GM12878 (cell line): Measurements from ENCODE around the gene PSMG3. TPM values are rescaled to one million over a fixed set of nuclear protein-coding genes. Genes with fewer than 3 reads are reported as not detected.

Experiments used
- ATAC-seq: fragments of 200-7000 bp; cut with Tn5 transposase; 3 replicates; pipeline ENCODE4 v1.9.1; 2020; ENCODE audit warnings: mild to moderate bottlenecking, moderate library complexity
- BruUV-seq: library from RNA; stranded (reverse); fragments of 400-500 nt; replicated peaks from 2 replicates; lab custom pipeline; 2021; lab: Mats Ljungman, UMichigan
- CTCF ChIA-PET: fragments of 300-600 bp; sonication (Branson Sonifier 250); formaldehyde crosslinking; extraction: SDS; loops from one replicate; lab custom pipeline; 2021; ENCODE audit warnings: inconsistent platforms; lab: Yijun Ruan, JAX
- POLR2A ChIA-PET: fragments of 350-600 bp; formaldehyde crosslinking; extraction: SDS; loops from one replicate; lab custom pipeline; 2021; ENCODE audit warnings: inconsistent platforms; lab: Charles Lee
- RAD21 ChIA-PET: fragments of 300-600 bp; sonication (Branson Sonifier 250); formaldehyde crosslinking; loops from one replicate; lab custom pipeline; 2023; ENCODE audit warnings: antibody characterized with exemption; ENCODE audit not compliant: unreplicated experiment; lab: Charles Lee
- SMC1A ChIA-PET: fragments of 300-600 bp; sonication (Branson Sonifier 250); formaldehyde crosslinking; loops from one replicate; lab custom pipeline; 2023; ENCODE audit not compliant: unreplicated experiment, uncharacterized antibody; lab: Charles Lee
- DNase-seq: peaks from one replicate; pipeline ENCODE4 v3.0.0-alpha.2; 2011; ENCODE audit warnings: low read depth, low spot score
- FAIRE-seq: peaks from 3 replicates; lab custom pipeline; 2011; peaks lifted over from hg19 to GRCh38; lab: Jason Lieb, UNC
- H2AFZ ChIP-seq: 2 replicates; pipeline ENCODE4 v1.6.0; 2011; ENCODE audit warnings: low read depth, low read length, control low read depth; ENCODE audit not compliant: control insufficient read depth
- H3K27ac ChIP-seq: 2 replicates; pipeline ENCODE4 v1.5.1; 2011; ENCODE audit warnings: control low read depth; ENCODE audit not compliant: control insufficient read depth, insufficient read depth
- H3K27me3 ChIP-seq, 2 experiments: replicated peaks in 1 of 2; 2 replicates each; pipeline versions ENCODE4 v1.6.0 to v1.6.1; 2011; ENCODE audit warnings: low read length in 1 of 2; ENCODE audit not compliant: control insufficient read depth in 2 of 2, insufficient read depth in 2 of 2
- H3K36me3 ChIP-seq, 2 experiments: 2 replicates each; pipeline ENCODE4 v1.5.1; 2011; ENCODE audit warnings: low read length in 1 of 2; ENCODE audit not compliant: control insufficient read depth in 2 of 2, insufficient read depth in 2 of 2
- H3K4me1 ChIP-seq: 2 replicates; pipeline ENCODE4 v1.6.1; 2011; ENCODE audit warnings: mild to moderate bottlenecking, low read length, moderate library complexity, mixed read lengths; ENCODE audit not compliant: control insufficient read depth, insufficient read depth
- H3K4me2 ChIP-seq: 2 replicates; pipeline ENCODE4 v1.6.0; 2011; ENCODE audit warnings: control low read depth; ENCODE audit not compliant: control insufficient read depth, insufficient read depth
- H3K4me3 ChIP-seq: fragments of 200-600 bp; sonication (generic); 2 replicates; pipeline ENCODE4 v1.5.1; 2016
- H3K79me2 ChIP-seq: 2 replicates; pipeline ENCODE4 v1.6.0; 2011; ENCODE audit warnings: low read length; ENCODE audit not compliant: control insufficient read depth, insufficient read depth
- H3K9ac ChIP-seq: 2 replicates; pipeline ENCODE4 v1.8.0; 2011; ENCODE audit warnings: low read length, control low read depth, mixed read lengths; ENCODE audit not compliant: control insufficient read depth, insufficient read depth
- H3K9me3 ChIP-seq: replicated peaks from 3 replicates; pipeline ENCODE4 v1.5.1; 2011; ENCODE audit warnings: mild to moderate bottlenecking, low read length; ENCODE audit not compliant: control insufficient read depth, insufficient read depth
- H4K20me1 ChIP-seq: 2 replicates; pipeline ENCODE4 v1.6.0; 2011; ENCODE audit not compliant: control insufficient read depth, insufficient read depth
- CTCF ChIP-seq, 3 experiments: IDR thresholded peaks in 2 of 3; conservative IDR thresholded peaks in 1 of 3; 2 replicates each; pipeline ENCODE4 v1.5.1; 2011; ENCODE audit warnings: low read depth in 3 of 3, low read length in 3 of 3, mild to moderate bottlenecking in 3 of 3, control low read depth in 2 of 3, moderate library complexity in 2 of 3, inconsistent platforms in 1 of 3, mixed read lengths in 1 of 3; ENCODE audit not compliant: control insufficient read depth in 2 of 3, insufficient read depth in 1 of 3; ENCODE audit errors: extremely low read depth in 1 of 3
- MLLT1 ChIP-seq: fragments of 450-650 bp; IDR thresholded peaks from 2 replicates; pipeline ENCODE4 v1.6.1; 2016; ENCODE audit warnings: mild to moderate bottlenecking
- MYB ChIP-seq: fragments of 150-350 bp; IDR thresholded peaks from 2 replicates; pipeline ENCODE4 v1.6.1; 2014; ENCODE audit warnings: mild to moderate bottlenecking, low read depth, low read length, borderline replicate concordance
- POLR2A ChIP-seq: IDR thresholded peaks from 2 replicates; pipeline ENCODE4 v1.6.1; 2011; ENCODE audit warnings: low read depth, mild to moderate bottlenecking, low read length
- STAT3 ChIP-seq: IDR thresholded peaks from 2 replicates; pipeline ENCODE4 v1.6.1; 2011; ENCODE audit warnings: low read depth, low read length, improper control_type of control experiment
- SUZ12 ChIP-seq: fragments of 200-600 bp; sonication (generic); IDR thresholded peaks from one replicate; pipeline ENCODE4 v1.6.1; 2018; ENCODE audit warnings: antibody characterized with exemption, mild to moderate bottlenecking; ENCODE audit not compliant: unreplicated experiment
- TARDBP ChIP-seq: IDR thresholded peaks from 2 replicates; pipeline ENCODE4 v1.6.1; 2016; ENCODE audit warnings: borderline replicate concordance
- WGBS: methylation state at CpG from one replicate; pipeline ENCODE4 v1.1.6; 2016; ENCODE audit warnings: low lambda C conversion rate; ENCODE audit not compliant: insufficient replicate concordance, insufficient coverage; ENCODE audit errors: missing lambda C conversion rate; 5-methylcytosine and 5-hydroxymethylcytosine counted together
- in situ Hi-C: fragments of 300-500 bp; cut with MboI; formaldehyde crosslinking; loops from 9 replicates; pipeline ENCODE4 v1.14.3; 2018; ENCODE audit warnings: mixed read lengths
- intact Hi-C: fragments of 100-400 bp; cut with micrococcal nuclease; formaldehyde crosslinking; loops from one replicate; pipeline ENCODE4 v1.14.2; 2022; ENCODE audit not compliant: unreplicated experiment
- polyA plus RNA-seq, 11 experiments: library from polyadenylated mRNA; depleted of rRNA in 4 of 11; unstranded in 6 of 11; stranded (reverse) in 5 of 11; fragments of >200 nt; fragmentation: Nextera tagmentation in 4 of 11; fragmentation: Illumina TruSeq in 1 of 11; extraction: Ambion mirVana in 4 of 11; extraction: Trizol in 1 of 11; gene quantifications; 1 replicate in 1 of 11; 2 replicates in 10 of 11; pipeline versions ENCODE4 v1.2.1 to v1.2.3, GENCODE V29; 2011 to 2016; ENCODE audit warnings: inconsistent platforms in 2 of 11, missing spikeins in 2 of 11, low read depth in 1 of 11
- total RNA-seq, 4 experiments: library from RNA; depleted of rRNA in 3 of 4; stranded (reverse); fragments of >200 nt in 3 of 4; fragmentation: Illumina TruSeq in 1 of 4; extraction: Trizol in 1 of 4; gene quantifications; 2 replicates each; pipeline versions ENCODE4 v1.2.1 to v1.2.3, GENCODE V29; 2013 to 2021
- TF ChIP-seq, protein P1 (sequence below): IDR thresholded peaks from 2 replicates; pipeline ENCODE4 v1.6.1; 2012; ENCODE audit warnings: low read depth, low read length, improper control_type of control experiment
- TF ChIP-seq, protein P2 (sequence below): fragments of 450-650 bp; conservative IDR thresholded peaks from 2 replicates; pipeline ENCODE4 v1.6.1; 2017; ENCODE audit warnings: mild to moderate bottlenecking, moderate library complexity
- TF ChIP-seq, protein P3 (sequence below): fragments of 450-650 bp; IDR thresholded peaks from 2 replicates; pipeline ENCODE4 v1.6.1; 2017; ENCODE audit warnings: borderline replicate concordance
- TF ChIP-seq, protein P4 (sequence below): fragments of 450-650 bp; IDR thresholded peaks from 2 replicates; pipeline ENCODE4 v1.6.1; 2018; ENCODE audit warnings: mild to moderate bottlenecking, low read depth, moderate library complexity; ENCODE audit not compliant: partially characterized antibody

The PSMG3 gene
- total and polyA plus RNA-seq, 10 of the 15 experiments (the other 5 are each of a cell fraction or from before 2014, with no cell fraction given): 23.9 to 115 (median 60.6) TPM

- SMC1A ChIA-PET: no interaction called here
- FAIRE-seq: no peak
- ATAC-seq: no peak
- WGBS: 78% methylated on average over 28 of the region's 34 CpGs
- DNase-seq: no peak
- no peak overlapping the region for H3K9ac ChIP-seq
- BruUV-seq: no TSS peak
- CTCF ChIA-PET: interaction anchor here (0.6 kb wide), 1 partner anchor 132 kb away, joined by 3 read pairs; no protein-coding TSS in a partner anchor
- H3K4me1 ChIP-seq: no peaks in the 10 kb centered on the region
- H3K36me3 ChIP-seq: no peaks in the 10 kb centered on the region
- H3K79me2 ChIP-seq: no peaks in the 10 kb centered on the region
- TF ChIP-seq, protein P1, sequence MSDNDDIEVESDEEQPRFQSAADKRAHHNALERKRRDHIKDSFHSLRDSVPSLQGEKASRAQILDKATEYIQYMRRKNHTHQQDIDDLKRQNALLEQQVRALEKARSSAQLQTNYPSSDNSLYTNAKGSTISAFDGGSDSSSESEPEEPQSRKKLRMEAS: no peak
- TF ChIP-seq, protein P2, sequence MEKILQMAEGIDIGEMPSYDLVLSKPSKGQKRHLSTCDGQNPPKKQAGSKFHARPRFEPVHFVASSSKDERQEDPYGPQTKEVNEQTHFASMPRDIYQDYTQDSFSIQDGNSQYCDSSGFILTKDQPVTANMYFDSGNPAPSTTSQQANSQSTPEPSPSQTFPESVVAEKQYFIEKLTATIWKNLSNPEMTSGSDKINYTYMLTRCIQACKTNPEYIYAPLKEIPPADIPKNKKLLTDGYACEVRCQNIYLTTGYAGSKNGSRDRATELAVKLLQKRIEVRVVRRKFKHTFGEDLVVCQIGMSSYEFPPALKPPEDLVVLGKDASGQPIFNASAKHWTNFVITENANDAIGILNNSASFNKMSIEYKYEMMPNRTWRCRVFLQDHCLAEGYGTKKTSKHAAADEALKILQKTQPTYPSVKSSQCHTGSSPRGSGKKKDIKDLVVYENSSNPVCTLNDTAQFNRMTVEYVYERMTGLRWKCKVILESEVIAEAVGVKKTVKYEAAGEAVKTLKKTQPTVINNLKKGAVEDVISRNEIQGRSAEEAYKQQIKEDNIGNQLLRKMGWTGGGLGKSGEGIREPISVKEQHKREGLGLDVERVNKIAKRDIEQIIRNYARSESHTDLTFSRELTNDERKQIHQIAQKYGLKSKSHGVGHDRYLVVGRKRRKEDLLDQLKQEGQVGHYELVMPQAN: no peak
- no peak for TF ChIP-seq MLLT1
- TF ChIP-seq, protein P3, sequence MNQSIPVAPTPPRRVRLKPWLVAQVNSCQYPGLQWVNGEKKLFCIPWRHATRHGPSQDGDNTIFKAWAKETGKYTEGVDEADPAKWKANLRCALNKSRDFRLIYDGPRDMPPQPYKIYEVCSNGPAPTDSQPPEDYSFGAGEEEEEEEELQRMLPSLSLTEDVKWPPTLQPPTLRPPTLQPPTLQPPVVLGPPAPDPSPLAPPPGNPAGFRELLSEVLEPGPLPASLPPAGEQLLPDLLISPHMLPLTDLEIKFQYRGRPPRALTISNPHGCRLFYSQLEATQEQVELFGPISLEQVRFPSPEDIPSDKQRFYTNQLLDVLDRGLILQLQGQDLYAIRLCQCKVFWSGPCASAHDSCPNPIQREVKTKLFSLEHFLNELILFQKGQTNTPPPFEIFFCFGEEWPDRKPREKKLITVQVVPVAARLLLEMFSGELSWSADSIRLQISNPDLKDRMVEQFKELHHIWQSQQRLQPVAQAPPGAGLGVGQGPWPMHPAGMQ: no peak
- no peak for TF ChIP-seq SUZ12
- TF ChIP-seq POLR2A: no peak
- TF ChIP-seq TARDBP: no peak
- no peak for TF ChIP-seq MYB
- no peak for TF ChIP-seq STAT3
- no peak for TF ChIP-seq CTCF (IDR thresholded peaks at IDR 0.05 in 2 of 3, conservative IDR thresholded peaks at IDR 0.05 in 1 of 3; ENCODE audit: control insufficient read depth in 2 of 3, extremely low read depth in 1 of 3, insufficient read depth in 1 of 3, low read depth in 3 of 3, low read length in 3 of 3)
- TF ChIP-seq, protein P4, sequence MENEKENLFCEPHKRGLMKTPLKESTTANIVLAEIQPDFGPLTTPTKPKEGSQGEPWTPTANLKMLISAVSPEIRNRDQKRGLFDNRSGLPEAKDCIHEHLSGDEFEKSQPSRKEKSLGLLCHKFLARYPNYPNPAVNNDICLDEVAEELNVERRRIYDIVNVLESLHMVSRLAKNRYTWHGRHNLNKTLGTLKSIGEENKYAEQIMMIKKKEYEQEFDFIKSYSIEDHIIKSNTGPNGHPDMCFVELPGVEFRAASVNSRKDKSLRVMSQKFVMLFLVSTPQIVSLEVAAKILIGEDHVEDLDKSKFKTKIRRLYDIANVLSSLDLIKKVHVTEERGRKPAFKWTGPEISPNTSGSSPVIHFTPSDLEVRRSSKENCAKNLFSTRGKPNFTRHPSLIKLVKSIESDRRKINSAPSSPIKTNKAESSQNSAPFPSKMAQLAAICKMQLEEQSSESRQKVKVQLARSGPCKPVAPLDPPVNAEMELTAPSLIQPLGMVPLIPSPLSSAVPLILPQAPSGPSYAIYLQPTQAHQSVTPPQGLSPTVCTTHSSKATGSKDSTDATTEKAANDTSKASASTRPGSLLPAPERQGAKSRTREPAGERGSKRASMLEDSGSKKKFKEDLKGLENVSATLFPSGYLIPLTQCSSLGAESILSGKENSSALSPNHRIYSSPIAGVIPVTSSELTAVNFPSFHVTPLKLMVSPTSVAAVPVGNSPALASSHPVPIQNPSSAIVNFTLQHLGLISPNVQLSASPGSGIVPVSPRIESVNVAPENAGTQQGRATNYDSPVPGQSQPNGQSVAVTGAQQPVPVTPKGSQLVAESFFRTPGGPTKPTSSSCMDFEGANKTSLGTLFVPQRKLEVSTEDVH: no peak
- TF ChIP-seq, all 136 proteins: peak for 0
- Histone ChIP-seq H4K20me1 (no peaks in the 10 kb centered on the region), H3K27ac (no peak overlapping the region), H3K4me3 (no peak overlapping the region), H3K4me2 (no peak overlapping the region), H3K27me3 (no peaks in the 10 kb centered on the region; a peak in 1 of 4 replicates), H3K9me3 (peaks cover 2% of the 10 kb centered on the region; the same call in 1 of the 3 replicates), H2AFZ (no peak overlapping the region)
- POLR2A ChIA-PET: no interaction called here
- in situ Hi-C loops: no loop called here
- intact Hi-C loops: no loop called here
- RAD21 ChIA-PET: no interaction called here
Observed at GRCh38 chr7:1586126-1586826, 16.4 kb upstream of the PSMG3 start.
